ENCODE data around the gene ZNF770.

- TF ChIP-seq EZH2phosphoT487 (IDR thresholded peaks at IDR 0.05; ENCODE audit: borderline replicate concordance, low read depth, low read length) (no peak), CTCF (conservative IDR thresholded peaks at IDR 0.05; ENCODE audit: low read length) (no peak)
Measured at GRCh38 chr15:34944936-34945335, 43.2 kb downstream of the ZNF770 start.

Measured in OCI-LY7 (cell line).